D341Med (cell line): ENCODE measurements around the gene ATP8A1.
"Not testable (repeated sequence)": the region's sequence is repeated elsewhere in the genome, so short reads cannot be mapped to it uniquely, and the experiment has no call there.

Source experiments
- DNase-seq: peaks from one replicate; pipeline ENCODE4 v3.0.0; 2012; ENCODE audit warnings: low spot score

Gene ATP8A1

DNA sequence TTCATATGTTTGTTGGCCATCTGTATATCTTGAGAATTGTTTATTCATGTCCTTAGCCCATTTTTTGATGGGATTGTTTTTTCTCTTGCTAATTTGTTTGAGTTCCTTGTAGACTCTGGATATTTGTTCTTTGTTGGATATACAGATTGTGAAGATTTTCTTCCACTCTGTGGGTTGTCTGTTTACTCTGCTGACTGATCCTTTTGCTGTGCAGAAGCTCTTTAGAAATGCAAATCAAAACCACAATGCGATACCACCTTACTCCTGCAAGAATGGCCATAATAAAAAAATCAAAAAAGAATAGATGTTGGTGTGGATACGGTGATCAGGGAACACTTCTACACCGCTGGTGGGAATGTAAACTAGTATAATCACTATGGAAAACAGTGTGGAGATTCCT is 189.1 kb downstream of the ATP8A1 start:
- DNase-seq, result not testable (repeated sequence)

DNA sequence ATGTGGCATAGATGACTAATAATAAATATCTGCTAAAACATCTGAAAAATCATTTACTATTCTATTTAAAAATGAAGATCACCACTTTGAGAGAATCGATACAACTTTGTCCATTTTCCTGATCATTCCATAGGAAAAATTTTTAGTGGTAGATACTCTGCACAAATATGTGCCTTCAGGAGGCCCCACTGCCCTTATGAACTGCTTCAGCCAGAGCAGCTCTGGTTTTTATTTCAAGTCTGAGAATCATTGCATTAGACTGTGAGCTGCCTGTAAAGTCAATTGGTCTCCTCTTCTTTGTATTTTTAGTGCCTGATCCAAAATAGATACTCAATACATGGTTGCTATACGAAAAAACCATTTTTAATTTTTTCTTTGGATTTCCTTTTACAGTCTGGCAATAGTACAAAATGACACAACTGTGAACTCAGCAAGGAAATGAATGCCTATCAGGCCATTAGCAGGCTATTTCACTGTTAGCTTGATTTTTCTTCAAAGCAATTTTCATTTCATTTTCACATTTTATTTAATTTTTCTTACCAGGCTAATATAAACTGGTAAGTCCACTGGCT is 190.5 kb downstream of the ATP8A1 start:
- no peak for DNase-seq

DNA sequence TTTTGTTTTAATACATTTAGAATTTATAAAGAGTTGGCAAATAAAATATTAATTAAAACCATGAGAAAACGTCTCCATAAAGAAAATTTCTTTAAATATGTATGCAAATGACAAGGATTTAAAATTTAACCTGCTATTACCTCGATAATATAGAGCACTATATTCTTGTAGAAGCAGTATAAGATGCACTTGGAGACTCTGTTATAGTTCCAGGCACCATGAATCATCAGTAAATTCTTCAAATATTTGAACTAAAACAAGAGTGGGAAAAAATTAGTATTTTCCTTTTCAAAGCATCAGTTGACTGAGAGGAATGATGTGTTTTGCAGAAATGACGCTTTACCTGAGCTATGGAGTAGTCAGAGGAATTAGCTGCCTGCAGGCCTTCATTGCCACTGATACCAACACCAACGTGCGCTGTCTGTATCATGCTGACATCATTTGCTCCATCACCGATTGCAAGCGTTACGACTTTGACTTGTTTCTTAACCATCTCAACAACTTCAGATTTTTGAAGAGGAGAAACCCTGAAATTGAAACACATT is 192.3 kb downstream of the ATP8A1 start:
- no peak for DNase-seq

DNA sequence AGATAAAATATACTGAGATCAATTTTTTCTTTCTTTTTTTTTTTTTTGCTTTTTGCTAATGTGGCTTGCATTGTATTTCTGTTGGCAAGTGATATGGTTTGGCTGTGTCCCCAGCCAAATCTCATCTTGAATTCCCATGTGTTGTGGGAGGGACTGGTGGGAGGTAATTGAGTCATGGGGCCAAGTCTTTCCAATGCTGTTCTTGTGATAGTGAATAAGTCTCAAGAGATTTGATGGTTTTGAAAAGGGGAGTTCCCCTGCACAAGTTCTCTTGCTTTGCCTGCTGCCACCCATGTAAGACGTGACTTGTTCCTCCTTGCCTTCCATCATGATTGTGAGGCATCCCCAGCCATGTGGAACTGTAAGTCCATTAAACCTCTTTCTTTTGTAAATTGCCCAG is 195.7 kb downstream of the ATP8A1 start:
- not testable (repeated sequence) for DNase-seq

DNA sequence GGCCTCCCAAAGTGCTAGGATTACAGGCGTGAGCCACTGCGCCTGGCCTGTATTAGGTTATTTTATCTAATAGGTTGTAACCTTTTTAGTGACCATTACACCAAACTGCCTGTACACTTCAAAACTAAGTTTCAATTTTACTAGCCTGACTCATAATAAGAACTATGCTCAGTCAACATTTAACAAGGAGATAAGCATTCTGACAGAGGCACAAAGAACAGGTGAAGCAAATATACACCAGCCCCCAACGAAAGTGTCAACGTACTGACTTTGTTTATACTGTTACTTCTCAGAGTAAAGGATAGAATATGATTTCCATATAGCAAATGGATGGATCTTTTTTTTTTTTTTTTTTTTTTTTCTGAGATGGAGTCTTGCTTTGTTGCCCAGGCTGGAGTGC is 196.9 kb downstream of the ATP8A1 start:
- no peak for DNase-seq

DNA sequence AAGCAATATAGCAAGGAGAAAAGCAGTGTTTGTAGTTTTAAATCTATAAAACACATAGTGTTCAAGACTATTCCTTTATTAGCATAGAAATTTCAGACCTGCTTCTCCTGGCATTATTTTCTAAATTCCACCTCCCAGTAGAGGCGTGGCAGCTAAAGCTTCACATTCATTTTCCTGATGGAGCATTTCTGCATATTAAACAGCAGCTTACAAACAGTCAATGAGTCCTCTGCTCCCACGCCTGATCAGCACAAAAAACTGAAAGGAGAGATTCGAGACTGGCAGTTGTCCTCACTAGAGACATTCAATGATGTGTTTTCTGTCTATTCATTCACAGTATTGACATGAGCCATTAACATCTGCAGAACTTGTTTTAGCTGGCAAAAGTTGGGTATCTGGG is 198.2 kb downstream of the ATP8A1 start:
- no peak for DNase-seq

DNA sequence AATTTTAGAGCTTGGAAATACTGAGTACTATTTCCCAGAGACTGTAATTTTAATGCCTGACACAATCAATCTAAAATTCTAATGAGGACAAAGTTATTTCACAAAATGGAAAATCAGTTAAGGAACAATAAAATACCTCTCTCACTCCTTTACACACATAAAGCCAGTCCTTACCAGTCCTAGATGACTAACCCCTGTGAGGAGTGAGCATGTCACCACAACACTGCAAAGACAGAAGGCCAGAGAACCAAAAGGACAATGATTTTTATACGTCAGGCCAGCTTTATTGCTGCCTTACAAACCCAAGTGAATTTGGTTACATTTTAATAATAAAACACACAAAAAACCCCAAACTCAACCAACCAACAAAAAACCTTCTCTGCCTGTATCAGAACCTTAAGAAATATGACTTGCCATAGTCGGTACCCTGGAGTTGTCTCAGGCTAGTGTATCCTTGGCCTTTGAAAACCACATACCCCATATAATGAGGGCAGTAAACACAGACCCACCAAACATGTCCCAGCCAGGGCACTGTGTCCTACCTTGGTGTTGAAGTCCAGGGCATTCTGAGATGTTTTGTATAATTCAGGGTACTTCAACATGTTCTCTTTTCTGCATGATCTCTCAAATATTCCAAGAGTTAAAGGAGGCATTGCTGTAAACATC is 202.0 kb downstream of the ATP8A1 start:
- DNase-seq, result no peak

DNA sequence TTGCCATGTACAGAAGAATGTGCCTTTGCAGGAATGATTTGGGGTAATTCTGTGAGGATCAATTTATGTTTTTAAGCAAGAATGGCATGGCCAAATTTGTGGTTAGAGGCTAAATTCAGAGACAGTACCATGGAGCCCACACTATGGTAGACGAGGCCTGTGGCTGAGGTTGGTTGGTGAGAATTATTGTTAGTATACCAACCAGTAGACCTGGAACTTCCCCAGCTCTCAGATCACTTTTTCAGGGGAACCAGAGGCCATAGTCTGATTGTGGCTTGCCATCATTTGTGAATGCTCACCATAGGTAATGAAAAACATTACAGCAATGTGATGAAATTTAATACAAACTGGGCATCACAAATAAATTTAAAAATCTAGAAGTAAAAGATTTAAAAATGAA is 203.3 kb downstream of the ATP8A1 start:
- no peak for DNase-seq

DNA sequence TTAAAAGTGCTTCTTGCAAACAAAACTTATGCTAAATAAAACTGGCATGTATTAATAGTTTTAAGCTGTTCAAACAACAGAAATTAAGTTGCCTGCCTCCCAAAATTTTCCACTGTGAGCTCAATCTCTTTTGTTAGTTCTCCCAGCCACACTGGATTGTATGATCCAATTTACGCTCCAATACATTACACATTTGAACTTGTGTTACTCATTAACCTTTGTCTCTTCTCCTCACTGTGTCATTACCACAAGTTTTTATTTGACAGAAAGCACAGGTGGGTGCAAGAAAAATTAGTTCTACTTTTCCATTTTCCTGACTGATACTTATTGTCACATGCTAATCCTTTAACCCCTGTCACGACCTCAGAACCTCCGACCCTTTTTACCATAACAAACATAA is 204.1 kb downstream of the ATP8A1 start:
- no peak for DNase-seq

DNA sequence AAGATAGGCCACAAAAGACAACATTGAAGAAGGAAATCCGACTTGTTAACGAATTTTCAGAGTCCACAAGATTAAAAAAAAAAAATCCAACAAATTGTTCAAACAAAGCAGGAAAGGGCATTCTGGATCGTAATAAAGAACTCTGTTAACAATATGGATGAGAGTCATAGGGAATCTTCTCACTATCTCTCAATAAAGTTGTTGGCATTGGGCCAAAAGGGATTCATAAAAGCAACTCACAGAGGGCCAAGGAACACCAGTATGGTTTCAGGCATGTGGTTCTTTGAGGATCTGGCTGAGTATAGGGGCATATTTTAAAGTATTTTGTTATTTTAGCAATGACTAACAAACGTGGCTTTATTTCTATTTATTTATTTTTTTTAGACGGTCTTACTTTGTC is 210.1 kb downstream of the ATP8A1 start:
- DNase-seq, result no peak

DNA sequence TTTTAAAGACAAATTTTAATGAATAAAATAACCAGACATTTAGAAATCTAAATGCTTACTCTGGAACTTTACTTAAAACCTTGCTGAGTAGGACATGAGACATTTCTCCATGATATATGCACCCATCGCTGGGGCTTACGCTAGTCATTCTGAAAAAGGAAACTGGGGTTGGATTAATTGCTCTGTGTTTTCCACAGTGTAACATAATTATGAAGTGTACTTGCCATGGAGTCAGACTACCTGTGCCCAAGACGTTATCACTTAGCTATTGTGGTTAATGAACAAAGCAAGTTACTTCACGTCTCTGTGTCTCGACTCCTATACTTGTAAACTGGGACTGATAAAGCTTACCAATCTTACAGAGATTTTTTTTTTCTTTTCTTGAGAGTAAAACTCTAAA is 211.9 kb downstream of the ATP8A1 start:
- no peak for DNase-seq

DNA sequence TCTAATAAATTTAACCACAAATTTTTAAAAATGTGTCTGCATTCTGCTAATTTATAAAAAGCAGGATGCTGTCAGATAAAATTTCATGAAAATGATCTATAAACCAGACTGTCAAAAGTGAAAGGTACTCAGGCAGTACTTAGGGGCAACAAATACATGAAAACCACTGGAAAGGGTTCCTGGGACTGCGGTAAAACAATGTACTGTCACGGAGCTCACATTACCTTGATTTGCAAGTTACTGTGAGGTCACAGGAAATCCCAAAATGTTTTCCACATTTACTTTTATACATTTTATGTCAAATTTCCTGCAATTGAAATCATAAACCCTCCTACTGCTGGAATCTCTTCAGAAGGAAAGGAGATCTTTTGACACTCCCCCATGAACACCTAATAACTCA is 214.3 kb downstream of the ATP8A1 start:
- DNase-seq, result no peak

DNA sequence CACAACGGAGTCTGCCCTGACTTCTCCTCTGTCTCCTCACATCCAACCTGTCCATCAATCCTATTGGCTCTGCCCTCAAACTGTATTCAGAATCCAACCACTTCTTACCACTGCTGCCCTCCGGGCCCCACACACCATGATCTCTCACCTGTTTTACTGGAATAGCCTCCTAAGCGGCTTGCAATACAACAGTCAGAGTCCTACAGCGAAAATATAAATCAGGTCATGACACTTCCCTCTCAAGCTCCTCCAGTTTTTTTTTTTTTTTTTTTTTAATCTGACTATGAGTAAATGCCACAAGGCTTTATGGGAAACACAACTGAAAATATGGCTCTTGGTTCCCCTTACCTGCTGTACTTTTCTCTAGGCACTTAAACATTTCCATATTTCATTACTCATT is 216.8 kb downstream of the ATP8A1 start:
- DNase-seq, result no peak

DNA sequence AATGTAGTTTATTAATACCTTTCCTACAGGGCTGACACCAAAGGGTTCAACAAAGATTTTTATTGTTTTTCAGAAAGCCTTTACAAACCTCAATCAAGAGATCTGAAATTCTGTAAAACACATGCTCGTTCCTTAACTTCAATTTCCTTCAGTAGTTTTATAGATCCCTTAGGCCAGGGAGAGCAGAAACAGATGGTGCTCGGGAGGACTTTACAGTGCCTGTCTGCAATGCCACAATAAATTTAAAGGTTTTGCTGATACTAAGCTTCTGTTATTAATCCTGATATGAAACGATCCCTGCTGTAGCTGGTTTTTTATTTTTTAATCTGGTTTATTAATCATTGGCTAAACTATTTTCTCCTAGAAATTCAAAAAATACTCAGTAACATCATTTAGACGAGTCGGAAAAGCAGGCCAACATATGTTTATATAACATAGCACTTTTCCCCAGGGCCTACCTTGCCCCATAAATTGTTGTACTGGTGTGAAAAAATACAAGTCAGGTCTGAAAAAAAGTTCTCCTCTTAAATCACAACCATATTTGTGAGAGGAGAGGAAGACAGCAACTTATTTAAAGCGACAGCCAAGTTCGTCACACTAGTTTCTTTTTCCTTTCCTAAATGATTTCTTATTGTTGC is 219.9 kb downstream of the ATP8A1 start:
- DNase-seq, result no peak

DNA sequence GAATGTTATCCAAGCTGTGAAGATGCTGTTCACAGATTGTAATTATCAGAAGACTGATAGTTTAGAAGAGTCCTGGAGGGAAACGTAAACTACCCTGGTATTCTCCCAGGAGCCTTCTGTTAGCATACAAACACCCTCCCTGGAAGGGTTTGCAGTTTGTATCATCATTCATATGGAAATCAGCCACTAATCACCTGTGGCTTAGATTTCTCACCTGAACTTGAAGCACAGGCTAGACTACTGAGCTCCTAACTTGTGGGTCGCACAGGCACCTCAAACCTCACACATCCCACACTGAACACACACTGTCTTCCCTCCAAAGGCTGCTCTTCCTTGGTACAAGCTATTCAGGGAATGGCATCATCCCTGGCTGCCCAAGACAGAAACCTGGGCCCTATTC is 228.9 kb downstream of the ATP8A1 start:
- no peak for DNase-seq

DNA sequence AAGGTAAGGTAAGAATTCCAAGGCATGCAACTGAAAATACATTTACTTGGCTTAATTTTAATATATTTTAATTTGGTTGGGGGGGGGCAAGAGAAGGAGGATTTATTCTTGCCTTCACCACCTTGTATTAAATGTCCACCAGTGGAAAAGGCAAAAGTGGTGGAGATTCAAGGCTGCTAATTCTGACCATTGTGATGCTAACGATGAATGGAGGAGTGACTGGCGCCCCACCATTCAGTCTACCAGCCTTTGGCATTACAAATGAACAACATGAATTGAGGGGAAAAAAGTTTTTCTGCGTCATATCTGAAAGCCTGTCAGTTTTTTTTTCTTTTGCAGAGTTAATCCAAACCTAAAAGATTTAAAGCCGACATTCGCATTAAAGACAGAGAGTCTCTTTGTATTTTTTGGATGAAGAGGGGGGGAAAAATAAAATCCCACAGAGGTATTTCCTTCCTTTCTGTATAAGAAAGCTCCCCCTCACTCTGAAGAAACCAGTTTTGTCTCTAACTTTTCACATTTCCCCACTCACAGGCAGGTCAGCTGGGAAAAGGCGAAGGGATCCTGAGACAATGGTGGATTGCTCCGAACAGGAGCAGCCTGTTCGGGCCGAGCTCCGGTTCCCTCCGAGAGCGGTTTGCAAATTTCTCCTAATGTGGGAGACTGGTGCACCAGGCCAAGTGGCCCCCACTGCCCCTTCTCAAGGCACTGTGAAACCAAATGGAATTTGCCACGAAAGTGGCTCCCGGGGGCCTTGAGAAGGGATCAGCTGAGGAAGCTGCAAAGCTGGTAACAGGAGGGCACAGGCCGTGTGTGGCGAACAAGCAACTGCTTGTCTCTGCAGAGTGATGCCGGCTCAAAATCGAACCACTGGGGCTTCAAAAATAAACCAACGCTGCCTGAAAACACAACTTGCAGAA is 231.5 kb downstream of the ATP8A1 start:
- DNase-seq, result no peak

DNA sequence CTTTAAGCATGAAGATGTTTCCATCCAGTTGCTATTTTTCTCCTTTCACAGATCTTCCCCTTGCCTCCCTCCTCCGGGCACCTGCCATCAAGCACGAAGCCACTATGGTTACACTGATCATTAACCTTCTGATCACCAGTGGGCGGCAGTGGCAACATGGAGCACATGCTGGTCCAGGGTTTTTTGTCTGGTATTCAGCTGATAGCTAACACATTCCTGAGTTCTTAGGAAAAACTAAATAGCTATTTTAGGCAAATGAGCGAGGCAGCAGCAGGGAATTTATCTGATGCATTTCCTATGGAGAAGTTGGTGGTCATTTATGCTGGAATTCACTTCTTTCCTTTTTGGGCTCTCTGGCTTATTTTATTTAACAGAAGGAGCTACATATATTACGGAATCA is 236.8 kb downstream of the ATP8A1 start:
- DNase-seq, result no peak

DNA sequence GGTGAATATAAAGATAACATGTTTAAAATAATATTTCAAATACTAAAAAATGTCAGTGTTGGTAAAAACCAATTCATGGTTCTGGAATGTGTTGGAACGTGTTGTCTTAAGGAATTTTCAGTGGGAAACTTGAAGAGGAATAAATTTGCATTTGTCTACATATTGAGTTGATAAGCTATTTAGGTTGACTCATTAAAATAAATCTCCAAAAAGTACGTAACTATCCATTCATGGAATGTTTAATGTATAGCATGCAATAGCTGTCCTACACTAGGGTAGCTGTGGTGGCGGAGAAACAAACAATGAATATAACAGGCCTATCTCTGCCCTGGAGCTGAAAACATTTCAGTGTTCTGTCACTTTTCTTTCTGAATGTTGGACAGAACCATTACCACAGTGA is 239.4 kb downstream of the ATP8A1 start:
- DNase-seq, result no peak

DNA sequence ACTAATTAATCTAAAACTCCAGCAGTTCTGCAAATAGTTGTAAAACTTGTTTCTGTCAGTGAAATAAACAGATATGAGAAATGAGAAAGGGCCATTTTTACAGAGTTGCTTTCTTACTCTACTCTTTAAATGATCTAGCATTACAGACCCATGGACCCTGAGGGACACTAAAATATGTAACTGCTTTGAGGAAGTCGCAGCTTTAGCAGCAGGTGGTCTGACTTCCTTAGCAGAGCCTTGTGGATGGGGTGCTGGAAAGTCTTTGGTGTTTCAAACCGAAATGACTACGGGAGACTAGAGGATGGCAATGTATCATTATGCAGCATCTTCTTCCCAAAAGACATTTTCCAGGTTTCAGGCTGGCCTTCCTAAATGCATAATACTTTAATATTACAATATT is 240.9 kb downstream of the ATP8A1 start:
- no peak for DNase-seq

DNA sequence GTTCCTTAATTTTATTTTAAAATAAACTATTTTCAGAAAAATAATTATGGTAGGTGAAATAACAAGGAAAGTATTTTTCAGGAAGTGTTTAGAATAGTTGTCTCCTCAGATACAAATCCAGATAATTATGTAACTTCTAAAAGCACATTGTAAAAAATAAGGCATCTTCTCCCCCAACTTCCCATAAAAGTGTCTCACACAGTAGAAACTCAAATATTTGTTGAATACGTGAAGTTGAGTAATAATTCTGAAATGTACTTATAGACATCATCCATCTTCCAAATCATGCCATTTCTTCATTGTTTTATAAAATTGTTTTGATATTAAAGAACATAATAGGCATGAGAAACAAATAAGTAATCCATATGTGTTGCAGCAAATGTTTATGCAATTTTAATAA is 241.6 kb downstream of the ATP8A1 start:
- no peak for DNase-seq

DNA sequence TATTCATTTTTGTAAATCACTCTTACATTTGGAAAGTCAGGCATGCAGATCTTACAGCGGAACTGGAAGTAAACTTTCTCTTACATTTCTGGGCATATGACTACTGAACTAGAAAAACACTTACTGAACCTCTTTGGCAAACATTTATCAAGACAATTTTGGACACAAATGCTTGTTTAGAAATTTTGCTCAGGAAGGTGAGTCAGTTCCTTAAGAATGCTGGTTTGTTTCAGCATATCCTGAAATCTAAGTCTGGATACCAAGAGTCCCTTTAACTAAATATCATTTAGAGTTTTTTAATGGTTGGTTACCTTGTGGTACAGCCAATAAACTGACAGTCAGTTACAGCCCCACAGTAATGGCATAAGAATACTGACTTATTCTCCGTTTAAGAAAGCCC is 244.7 kb downstream of the ATP8A1 start:
- DNase-seq, result no peak

DNA sequence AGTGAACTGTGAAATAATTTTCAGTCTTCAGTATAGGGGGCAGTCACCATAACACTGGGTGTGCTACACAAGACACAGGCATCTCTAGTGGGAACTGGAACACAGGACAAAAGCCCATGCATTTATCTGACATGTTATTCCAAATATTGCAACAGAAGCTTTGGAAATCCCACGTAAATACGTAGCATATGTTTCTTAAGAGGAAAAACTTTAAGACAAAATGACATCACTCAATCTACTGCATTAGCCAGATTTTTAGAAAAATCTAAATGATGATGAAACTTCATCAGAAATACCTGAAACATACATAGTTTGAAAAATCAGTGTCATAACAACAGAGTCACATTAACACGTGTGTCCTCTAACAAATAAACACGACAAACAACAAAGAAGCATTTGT is 245.1 kb downstream of the ATP8A1 start:
- no peak for DNase-seq

DNA sequence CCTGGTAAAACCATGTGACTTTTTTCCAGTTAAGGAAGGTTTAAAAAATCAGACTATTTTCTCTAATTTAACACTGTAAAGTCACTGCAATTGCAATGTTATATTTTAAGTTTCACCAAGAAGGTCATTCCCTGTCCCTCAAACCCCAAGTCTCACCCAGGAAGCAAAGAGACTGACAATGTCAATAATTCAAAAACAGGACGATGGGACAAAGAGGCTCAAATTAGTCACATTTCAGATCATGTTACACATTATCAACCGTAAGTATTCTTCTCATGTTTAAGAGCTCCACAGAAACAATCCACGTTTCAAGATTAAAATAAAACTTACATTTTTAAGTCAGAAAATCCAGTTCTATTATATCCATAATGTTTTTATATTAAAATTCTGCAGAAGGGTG is 246.5 kb downstream of the ATP8A1 start:
- no peak for DNase-seq
